Thyroid gland (tissue), 4 donors: ENCODE data around the gene KRTAP10-3.

Experiments
- POLR2A ChIP-seq, 2 donors: fragments of 450-650 bp; IDR thresholded peaks; one replicate each; pipeline ENCODE4 v1.6.1; 2017; ENCODE audit warnings: antibody characterized with exemption in 2 of 2, mild to moderate bottlenecking in 2 of 2, moderate library complexity in 1 of 2
- TF ChIP-seq, protein P1 (sequence below), 6 experiments: fragments of 200-600 bp in 3 of 6; fragments of 450-650 bp in 3 of 6; sonication (generic) in 3 of 6; IDR thresholded peaks; one replicate each; pipeline ENCODE4 v1.5.1; 2016 to 2019; ENCODE audit warnings: antibody characterized with exemption in 6 of 6, mild to moderate bottlenecking in 2 of 6, inconsistent platforms in 1 of 6, moderate library complexity in 1 of 6

DNA sequence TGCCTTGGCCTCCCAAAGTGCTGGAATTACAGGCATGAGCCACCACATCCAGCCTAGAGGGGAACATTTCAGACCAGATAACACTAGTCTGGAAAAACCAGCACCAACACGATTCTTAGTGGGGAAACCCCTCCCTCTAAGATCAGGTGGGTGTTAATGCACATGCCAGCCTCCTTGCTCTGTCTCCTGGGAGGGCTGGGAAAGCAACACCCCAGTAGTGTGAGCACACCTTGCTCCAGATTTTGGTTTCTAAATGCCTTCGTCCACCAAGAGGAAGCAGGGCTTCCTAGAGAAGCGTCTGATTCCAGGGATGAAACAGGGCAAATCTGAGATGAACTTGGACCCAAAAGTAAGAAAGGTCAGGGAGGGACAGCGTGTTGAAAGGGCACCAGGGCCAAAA lies 12.7 kb upstream of the KRTAP10-3 start:
- TF ChIP-seq, protein P1, sequence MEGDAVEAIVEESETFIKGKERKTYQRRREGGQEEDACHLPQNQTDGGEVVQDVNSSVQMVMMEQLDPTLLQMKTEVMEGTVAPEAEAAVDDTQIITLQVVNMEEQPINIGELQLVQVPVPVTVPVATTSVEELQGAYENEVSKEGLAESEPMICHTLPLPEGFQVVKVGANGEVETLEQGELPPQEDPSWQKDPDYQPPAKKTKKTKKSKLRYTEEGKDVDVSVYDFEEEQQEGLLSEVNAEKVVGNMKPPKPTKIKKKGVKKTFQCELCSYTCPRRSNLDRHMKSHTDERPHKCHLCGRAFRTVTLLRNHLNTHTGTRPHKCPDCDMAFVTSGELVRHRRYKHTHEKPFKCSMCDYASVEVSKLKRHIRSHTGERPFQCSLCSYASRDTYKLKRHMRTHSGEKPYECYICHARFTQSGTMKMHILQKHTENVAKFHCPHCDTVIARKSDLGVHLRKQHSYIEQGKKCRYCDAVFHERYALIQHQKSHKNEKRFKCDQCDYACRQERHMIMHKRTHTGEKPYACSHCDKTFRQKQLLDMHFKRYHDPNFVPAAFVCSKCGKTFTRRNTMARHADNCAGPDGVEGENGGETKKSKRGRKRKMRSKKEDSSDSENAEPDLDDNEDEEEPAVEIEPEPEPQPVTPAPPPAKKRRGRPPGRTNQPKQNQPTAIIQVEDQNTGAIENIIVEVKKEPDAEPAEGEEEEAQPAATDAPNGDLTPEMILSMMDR (IDR thresholded peaks at IDR 0.05), result no peak
- TF ChIP-seq POLR2A (IDR thresholded peaks at IDR 0.05), result no peak
